GM19035 (cell line): ENCODE results near the gene NAXD.
A peak's percentile ranks its signal among the peaks of the same experiment; 100 is the strongest.

Experiments used
- ATAC-seq: cut with Tn5 transposase; IDR thresholded peaks from one replicate; pipeline ENCODE4 v1.9.1; 2021; ENCODE audit not compliant: unreplicated experiment

The NAXD gene

GRCh38 chr13:110643324-110643723 lies 28.0 kb downstream of the NAXD start:
- no peak for ATAC-seq

DNA sequence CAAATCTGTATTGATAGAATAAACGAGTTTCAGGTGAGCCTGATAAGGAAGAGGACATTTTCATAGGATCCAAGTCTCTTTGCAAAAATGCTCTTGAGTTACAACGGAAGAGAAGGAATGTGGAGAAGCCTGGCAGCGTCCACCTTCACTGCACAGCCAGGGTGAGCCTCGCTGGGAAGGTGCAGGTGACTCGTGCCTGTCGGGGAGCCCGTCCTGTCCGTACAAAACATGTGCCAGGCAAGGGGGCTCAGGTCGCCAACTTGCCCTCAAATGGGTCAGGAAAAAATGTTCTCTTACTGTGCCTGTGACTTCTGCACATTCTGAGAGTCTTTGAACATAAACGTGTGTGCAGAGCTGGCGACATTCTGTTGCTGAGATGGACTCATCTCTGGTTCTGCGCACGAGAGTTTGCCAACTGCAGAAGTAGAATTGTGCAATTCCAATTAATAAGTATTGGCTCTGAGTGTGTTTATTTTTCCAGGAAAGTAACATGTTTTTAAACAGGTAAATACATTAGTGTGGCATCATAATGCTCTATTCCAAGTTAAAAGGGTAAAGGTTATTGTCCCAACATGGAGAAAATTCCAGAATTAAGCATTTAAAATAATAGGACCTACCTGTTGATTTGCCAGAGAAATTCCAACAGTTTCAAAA lies 28.6 kb downstream of the NAXD start:
- ATAC-seq, result no peak

DNA sequence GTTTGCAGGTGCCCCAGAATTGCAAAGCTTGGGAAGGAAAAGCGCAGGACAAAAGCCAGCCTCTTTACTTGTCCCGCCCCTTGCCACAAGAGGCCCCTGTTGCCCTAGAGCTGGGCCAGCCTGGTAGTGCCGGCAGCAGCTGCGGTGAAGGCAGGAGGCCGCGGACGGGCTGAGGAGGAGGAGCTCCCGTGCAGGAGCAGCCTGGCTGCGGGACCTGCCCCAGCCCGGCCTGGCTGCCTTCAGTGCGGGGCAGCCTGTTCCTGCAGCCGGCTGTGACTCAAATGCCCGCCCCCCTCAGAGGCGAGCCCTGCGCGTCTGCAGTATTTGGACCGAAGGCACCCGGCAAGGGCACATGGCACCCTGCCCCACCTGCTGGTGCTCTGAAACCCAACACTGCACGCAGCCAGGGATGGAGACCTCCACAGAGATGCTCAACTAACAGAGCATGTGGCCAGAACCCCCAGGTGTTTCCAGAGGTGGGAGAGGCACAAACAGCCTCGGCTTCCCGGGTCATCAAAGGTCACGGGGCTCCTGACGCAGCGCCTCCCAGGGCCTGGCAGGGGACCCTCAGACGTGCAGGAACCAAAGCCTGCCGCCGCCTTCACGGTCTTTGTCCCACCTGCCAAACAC lies 29.7 kb downstream of the NAXD start:
- ATAC-seq, result peak; percentile 68

DNA sequence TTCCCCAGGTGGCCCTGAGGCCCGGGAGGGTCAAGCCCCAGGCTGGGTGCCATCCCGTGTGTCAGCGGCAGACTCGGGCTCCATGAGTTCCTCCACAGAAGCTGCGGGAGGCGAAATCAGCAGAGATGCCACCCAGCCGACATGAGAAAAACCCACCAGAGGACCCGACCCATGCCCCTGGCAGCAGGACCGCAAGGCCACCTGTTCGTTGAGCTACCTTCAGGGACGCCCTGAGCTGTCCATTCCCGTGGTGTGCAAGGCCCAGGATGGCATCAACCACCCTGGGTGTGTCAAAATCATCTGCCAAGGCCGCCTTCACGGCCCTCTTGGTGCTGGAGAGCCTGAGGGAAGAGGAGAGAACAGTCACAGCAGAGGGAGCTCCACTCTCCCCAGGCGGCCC lies 30.4 kb downstream of the NAXD start:
- ATAC-seq, result no peak

DNA sequence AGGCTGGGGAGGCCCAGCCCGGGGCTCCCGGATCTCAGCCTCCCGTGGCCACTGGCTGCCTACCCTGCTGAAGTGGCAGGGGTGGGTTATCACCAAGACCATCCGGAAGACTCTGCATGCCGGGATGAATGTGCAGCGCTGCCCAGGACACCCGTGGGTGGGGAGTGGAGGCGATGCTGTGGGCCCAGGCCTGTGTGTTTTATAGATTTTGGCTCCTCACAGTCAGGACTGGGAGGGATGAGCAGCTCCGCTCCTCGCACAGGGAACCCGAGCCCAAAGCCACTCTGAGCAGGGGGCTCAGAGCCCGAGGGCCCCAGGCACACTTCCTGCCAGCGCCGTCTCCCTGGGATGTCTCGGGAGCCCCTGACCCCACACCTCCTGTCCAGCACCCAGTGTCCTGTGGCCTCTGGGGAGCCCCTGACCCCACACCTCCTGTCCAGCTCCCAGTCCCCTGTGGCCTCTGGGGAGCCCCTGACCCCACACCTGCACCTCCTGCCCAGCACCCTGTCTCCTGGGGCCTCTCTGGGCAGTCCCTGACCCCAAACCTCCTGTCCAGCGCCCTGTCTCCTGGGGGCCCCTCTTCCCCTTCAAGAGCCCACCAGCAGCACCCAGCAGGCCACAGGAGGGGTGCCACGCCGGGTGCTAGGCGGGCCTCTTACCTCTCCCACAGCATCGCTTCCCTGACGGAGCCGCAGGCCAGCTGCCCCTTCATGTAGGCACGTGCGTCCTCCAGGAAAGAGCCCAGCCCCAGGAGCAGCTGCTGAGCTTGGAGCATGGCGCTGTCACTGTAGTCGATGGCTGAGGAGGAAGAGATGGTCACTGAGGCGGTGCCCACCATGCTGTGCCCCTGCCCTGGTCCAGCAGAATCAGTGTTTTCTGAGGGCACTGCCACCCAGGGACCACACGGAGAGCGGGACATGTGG lies 31.4 kb downstream of the NAXD start:
- ATAC-seq, result no peak

DNA sequence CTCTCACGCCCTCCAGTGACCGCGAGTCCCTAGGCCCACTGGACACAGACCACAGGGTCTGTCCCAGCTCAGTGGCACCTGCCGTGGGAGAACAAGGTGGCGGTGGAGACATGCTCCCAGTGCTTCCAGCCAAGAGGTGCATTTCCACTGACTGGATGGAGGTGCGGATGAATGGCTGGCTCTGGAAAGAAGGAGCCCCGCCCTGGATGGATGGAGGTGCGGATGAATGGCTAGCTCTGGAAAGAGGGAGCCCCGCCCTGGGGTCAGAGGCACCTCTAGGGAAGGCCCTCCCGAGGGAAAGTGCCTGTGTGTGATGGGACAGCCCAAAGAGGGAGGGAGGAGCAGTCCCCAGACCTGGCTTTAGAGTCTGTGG lies 32.0 kb downstream of the NAXD start:
- ATAC-seq, result no peak

- ATAC-seq, result no peak
Measured at GRCh38 chr13:110648146-110648819, 32.9 kb downstream of the NAXD start.

GRCh38 chr13:110648848-110649421 lies 33.6 kb downstream of the NAXD start:
- ATAC-seq, result no peak

DNA sequence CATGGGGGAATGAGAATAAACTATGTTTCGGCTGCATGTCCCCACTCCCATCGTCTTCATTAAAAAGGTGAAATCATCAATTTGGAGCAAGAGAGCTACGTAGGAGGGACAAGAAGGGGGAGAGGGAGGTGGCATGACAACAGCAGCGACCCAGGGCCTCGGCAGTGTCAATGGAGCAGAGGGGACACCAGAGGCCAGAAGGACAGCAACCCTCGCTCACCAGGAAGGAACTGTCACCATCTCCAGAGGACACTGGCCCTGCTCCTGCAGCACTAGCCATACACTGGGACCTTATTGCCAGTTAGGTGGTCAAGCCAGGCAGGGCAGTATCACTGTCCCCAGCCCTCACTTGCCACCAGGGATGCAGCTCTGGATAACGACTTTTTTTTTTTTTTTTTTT lies 34.2 kb downstream of the NAXD start:
- ATAC-seq, result no peak

GRCh38 chr13:110650436-110650835 lies 35.1 kb downstream of the NAXD start:
- ATAC-seq, result no peak

- ATAC-seq, result no peak
Measured at GRCh38 chr13:110651271-110651670, 35.9 kb downstream of the NAXD start.

DNA sequence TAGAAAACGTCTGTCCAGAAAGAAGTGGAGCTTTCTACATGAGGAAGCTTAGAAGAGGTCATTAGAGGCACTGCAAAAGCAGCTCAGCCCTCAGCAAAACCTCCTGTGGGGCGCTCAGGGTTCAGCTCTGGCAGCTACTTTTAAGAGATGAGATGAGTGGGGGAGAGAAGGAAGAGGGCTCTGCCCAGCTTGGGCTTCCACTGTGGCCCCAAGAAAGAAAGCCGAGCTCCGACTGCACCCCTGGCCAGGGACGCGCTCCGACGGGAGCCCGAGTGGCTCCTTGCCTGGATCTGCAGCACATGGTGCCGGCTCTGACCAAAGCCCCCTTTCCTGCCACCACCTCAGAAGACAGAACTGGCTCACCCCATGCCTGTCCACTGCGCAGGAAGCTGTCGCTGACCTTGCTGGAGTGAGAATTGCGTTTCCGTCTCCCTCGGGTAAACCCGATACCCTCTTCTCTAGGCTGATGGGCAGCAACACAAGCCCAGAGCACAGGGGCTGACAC lies 36.4 kb downstream of the NAXD start:
- no peak for ATAC-seq

DNA sequence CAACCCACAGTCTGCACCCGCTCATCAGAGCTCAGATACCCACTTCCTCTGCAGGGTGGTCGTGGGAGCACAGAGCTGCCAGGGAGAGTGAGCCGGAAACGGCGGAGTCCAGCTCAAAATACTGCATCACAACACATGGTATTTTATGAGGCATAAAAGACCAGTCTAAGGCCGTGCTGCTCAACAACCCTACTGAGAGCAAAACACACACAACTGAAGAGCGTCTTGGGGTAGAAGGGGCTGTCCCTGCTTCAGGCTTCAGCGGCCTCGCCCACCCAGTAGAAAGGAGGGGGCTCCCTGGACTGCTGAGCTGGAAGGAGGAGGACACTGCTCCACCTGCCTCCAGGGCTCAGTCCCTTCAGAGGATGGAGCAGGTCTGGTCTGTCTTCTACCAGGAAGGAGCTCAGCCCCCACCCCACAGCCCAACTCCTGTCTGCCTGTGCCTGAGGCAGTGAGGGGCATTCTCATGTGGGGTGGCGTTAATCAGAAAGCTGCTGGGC lies 36.9 kb downstream of the NAXD start:
- no peak for ATAC-seq

DNA sequence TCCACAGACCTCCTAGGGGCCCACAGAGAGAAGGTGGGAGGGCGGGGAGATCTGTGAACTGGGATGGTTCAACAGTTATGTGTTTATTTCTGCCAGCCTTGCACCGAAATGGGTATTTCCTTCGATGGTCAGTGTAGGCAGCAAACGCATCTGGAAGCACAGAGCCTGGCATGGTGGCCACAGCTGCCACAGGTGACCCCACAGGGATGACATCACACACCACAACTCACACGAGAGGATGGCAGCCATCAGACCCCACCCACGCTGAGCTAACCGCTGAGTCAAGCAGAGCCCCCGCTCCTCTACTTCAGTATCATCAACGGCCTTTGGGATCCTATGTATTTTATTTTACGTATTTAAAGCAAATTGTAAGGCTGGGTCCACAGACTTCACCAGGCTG lies 37.4 kb downstream of the NAXD start:
- ATAC-seq, result no peak

DNA sequence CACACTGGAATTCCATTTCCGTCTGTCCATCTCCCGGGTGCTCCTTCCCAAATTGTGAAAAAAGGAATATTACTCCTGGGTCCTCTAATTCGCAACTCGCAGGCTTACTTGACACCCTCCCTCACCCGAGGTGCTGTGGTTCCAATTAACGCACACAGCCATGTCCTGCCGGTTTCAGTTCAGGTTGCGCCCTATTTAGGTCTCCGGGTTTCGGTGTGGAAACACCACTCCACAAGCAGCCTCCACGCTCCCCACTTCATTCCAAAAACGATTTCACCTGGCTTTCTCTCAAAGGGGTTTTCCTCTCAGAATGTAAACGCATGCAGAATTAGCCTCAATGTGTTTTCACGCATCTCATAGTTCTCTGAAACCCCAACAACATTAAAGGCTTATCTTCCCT lies 37.9 kb downstream of the NAXD start:
- ATAC-seq, result no peak

DNA sequence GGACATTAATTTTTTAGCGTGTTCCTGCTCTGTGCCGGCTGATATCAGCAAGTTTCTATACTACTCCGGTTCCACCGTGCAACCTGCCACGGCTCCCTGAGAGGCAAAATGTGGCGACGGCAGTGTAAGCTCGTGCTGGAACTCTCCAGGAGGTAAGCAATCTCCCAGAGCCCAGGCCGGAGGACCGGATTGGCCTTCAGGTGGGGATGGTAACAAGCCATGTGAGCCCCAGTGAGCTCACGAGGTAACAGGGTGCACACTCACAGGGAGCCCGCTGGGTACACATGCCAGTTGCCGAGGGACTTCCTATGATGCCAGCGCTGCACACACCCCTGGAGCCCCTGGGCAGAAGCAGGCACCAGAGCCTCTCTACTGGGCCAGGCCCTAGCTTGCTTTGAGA lies 38.5 kb downstream of the NAXD start:
- ATAC-seq, result no peak

- no peak for ATAC-seq
Measured at GRCh38 chr13:110657196-110657595, 41.9 kb downstream of the NAXD start.

- peak; percentile 93 for ATAC-seq
Measured at GRCh38 chr13:110658218-110658911, 43.0 kb downstream of the NAXD start.

- no peak for ATAC-seq
Measured at GRCh38 chr13:110661256-110661655, 45.9 kb downstream of the NAXD start.

- ATAC-seq, result no peak
Measured at GRCh38 chr13:110662091-110662490, 46.7 kb downstream of the NAXD start.
